NCI-H128 (cell line): Measurements from ENCODE around the gene HDGF.

ENCODE experiments used
- DNase-seq: peaks from one replicate; lab custom pipeline; 2025; ENCODE audit not compliant: unreplicated experiment; lab: John Stamatoyannopoulos, UW

HDGF gene

DNA sequence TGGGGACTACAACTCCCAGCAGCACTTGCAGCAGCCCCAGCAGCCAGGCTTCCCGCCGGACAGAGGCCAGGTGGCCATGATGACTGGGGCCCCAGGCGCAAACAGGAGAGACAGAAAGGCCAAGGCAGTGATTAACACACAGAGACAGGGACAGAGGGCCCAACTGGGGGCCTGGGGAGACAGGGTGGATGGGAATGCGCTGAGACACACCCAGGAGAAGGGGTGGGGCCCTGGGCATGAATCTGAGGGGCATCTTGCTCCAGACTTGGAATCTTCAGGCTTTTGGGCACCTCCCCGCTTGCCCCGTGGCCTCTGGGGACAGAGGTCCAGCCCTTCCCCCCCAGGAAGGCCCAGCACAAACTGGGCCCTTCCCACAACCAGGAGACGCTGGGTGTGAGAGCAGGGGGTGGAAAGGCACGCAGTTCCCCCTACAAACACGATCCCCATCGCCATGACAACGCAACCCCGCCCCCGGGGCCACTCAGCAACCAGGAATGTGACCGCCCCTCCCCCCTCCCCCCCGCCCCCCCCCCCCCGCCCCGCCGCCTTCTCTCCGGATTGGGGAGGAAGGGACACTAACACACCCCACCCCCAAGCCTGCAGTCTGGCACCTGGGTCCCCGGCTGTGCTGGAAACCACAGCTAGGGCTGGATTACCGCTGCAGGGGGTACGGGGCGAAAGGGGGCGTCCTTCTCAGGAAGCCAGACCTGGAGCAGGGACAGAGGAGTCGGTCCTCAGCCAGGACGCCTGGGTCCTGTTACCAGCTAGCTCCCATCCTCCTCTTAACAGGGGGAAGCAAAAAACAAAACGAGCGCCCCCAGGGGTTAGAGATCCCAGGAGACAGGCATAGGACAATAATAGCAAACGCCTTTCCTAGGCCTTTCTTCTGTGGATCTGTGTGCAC is 4.5 kb downstream of the HDGF start:
- peak; percentile 83 for DNase-seq

DNA sequence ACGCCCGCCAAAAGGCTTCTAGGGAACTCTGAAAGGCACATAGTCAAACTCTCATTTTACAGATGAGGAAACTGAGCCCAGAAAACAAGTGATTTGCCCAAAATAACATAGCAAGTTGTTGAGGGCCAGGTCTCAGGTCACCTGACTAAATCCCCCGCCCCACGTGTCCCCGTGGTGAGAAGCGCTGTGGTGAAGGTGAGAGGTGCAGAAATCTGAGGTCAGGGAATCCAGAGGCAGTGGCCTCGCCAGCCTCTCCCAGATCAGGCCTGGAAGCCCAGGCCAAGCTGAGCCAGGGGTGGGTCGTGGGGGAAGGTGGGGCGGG is 5.1 kb downstream of the HDGF start:
- no peak for DNase-seq

GRCh38 chr1:156745881-156746280 is 5.6 kb downstream of the HDGF start:
- no peak for DNase-seq

DNA sequence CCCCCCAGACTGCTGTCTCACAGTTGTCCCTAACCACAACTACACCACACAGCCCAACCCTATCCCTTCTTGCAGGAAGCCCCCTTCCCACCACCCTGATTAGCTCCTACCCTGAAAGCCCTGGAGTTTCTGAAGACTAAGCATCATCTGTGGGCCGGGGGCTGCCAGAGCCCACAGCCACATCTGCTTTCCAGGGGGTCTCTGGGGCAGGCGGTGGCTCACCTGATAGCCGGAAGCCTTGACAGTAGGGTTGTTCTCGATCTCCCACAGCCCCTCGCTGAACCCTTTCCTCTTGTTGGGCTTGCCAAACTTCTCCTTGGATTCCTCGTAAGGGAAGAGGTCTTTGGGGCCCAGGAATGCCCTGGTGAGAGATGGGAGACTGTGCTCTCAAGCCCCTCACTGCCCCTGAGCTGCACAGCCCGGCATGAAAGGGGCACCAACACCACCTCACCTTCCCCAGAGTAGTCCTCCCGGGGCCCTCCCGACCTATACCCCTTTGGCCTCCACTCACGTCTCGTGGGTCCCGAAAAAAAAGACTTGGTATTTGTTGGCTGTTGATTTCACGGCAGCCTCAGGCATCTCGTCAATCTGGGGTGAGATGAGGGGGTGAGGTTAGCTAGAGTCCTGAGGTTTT is 6.6 kb downstream of the HDGF start:
- DNase-seq: no peak

- DNase-seq: no peak
These were observed 7.1 kb downstream of the HDGF start for GRCh38 chr1:156744344-156744743.

DNA sequence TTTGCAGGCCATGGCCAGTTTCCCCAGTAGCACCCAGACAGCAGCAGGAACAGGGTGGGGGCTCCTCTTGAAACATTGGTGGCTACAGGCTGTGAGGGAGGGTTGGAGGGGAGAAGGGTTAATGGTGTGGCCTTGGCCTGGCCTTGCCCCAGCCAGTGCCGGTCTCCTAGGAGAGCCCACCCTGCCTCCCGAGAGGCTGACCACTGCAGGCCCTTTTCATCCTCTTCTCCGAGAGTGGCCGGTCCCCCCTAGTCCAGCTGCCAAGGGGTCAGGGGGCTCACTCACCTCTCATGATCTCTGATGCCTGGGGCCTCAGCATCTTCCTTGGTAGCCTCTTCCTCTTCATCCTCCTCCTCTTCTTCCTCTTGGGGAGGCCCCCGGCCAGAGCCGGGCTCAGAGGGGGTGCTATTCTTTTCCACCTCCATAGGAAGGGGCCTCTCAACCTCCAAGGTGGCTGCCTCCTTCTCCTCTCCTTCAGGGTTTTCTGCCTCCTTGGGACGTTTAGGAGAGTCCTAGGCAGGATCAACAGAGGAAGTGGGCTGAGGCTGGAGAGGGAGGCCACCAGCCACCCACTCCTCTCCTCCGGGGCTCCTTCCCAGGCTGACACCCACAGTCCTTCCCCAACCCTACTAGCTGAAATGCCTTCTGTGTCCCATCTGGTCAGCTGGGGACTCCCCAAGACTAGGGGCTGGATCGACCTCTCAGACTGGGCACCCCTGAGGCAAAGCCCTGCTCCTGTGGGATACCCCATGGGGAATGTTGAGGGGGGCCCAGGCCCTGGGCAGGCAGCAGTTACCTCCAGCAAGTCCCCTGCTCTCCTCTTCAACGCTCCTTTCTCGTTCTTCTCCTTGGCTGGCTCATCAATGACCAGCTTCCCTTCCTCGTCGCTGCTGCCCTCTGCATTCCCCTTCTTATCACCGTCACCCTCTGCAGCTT is 7.8 kb downstream of the HDGF start:
- no peak for DNase-seq

GRCh38 chr1:156742801-156743200 is 8.7 kb downstream of the HDGF start:
- DNase-seq: no peak

- DNase-seq: no peak
These were observed 9.5 kb downstream of the HDGF start for GRCh38 chr1:156742017-156742416.

- DNase-seq: no peak
These were observed 9.9 kb downstream of the HDGF start for GRCh38 chr1:156741481-156741983.

- peak; percentile 99 for DNase-seq
These were observed 10.6 kb downstream of the HDGF start, which contains the start of gene MRPL24 for GRCh38 chr1:156740741-156741480. Gene MRPL24, minus strand, starts transcription at chr1:156741088. Its CDS starts 2,384 bp downstream, at chr1:156738704.

DNA sequence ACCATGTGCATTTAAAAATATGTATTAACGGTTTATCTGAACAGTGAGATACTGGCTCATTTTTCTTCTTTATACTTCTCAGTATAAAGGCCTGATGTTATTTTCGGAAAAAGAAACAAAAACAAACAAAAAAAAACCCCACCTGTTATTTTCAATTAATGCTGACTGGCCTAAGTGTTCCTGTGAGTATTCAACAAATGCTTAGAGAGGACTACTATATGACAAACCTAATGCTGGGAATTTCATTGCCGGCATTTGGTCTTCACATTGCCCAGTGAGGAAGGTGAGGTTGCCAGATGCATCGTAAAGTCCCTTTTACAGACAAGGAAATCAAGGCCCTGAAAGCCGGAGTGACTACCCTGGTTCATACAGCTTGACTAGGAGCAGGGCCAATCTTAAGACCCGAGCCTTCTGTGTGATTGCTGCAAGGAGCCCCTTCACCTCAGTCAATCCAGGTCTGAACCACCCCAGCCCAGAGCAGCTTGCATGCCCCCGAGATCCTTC is 11.2 kb downstream of the HDGF start:
- DNase-seq: no peak

DNA sequence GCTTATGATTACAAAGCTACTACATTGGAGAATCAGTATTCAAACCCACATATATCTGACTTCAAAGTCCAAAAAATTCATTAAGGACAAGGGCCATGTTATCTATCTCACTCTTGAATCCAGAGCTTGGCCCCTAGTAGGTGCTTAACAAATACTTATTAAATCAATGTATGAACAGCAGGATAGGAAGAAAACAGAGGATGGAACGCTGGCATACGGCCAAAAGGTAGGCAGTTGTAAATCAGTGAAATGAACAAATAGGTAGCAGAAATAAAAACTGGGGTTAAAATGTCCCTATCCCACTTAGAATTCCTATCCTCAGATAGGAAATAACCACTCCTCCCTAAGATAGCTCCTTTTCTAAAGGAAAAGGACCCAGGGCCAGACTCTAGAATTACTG is 12.6 kb downstream of the HDGF start:
- DNase-seq: no peak

GRCh38 chr1:156738407-156738806 is 13.1 kb downstream of the HDGF start:
- no peak for DNase-seq

DNA sequence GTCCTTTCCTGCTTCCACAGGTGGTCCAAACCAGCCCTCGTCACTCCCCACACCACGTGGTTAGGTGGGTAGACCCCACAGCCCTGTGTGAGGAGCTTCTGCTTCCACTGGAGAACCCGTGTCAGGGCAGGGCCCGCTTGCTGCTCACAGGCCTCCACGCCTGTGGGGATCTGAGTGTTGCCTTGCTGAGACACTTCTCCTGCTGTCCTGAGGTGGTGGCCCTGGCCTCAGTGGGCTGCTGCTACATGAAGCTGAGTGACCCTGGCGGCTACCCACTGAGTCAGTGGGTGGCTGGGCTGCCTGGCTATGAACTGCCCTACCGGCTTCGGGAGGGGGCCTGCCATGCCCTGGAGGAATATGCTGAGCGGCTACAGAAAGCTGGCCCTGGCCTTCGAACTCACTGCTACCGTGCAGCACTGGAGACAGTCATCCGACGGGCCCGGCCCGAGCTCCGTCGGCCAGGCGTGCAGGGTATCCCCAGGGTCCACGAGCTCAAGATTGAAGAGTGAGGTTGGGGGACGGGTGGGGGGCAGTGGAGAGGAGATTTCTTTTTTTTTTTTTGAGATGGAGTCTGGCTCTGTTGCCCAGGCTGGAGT is 17.4 kb downstream of the HDGF start:
- DNase-seq: no peak

DNA sequence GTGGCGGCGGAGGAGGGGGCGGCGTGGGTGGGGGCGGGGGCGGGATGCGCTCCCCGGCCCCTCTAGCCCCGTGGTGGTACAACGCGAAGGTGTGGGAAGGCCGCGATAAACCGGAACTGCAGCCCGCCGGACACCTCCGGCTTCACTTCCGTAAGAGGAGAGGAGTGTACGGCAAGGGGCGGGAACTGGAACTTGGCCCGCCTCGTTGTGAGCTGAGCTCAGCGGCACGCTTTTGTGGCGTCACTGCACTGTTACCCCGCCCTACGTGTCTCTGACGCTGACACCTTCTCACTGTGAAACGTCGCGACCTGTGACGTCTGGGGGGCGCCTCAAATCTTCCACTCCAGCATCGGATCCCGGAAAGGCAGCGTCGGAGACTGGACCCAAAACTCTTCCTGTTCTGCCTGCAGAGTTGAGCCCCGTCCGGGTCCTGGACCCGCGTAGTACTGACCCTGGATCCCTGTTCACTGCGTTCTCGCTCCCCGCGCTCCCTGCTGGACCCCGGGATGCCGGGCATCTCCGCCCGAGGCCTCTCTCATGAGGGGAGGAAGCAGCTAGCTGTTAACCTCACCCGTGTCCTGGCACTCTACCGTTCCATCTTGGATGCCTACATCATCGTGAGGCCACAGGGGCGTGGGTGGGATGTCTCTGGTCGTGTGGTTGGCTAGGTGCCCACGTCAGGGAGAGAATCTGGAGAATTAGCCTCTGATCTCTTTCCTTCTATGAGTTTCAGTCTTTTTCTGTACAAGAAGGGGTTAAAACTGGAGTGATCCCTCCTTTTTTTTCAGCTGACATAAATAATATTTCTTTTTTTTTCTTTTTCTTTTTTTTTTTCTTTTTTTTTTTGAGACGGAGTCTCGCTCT is 22.6 kb downstream of the HDGF start, which contains the start of gene ISG20L2:
TSS of gene ISG20L2 (minus strand) at position 168 of the 864 bp plus-strand sequence. CDS start 1,114 bp downstream, outside the sequence.
- DNase-seq: peak; percentile 94

GRCh38 chr1:156727926-156728598 is 23.4 kb downstream of the HDGF start, which contains the start of gene METTL25B:
Gene METTL25B, plus strand, starts transcription at chr1:156728469. Its CDS starts 636 bp downstream, at chr1:156729105.
- DNase-seq: no peak

DNA sequence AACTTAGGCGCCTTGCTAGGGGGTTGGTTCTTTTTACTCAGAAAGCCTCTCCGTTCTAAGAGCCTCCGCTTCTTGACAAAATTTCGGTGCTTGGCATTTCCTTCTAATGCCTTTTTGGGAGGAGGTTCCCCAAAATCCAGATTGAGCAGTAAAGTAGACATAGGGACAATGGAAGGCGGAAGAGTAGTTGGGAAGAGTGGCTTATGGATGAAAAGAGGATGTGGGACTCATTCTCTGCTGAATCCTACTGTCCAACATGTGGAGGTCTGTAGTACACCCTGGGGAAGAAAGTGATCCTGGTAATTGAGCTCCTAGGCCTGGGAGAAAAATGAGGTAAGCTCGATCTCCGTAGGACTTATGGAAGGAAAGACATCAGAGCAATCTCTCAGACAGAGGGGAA is 24.0 kb downstream of the HDGF start:
- DNase-seq: no peak

DNA sequence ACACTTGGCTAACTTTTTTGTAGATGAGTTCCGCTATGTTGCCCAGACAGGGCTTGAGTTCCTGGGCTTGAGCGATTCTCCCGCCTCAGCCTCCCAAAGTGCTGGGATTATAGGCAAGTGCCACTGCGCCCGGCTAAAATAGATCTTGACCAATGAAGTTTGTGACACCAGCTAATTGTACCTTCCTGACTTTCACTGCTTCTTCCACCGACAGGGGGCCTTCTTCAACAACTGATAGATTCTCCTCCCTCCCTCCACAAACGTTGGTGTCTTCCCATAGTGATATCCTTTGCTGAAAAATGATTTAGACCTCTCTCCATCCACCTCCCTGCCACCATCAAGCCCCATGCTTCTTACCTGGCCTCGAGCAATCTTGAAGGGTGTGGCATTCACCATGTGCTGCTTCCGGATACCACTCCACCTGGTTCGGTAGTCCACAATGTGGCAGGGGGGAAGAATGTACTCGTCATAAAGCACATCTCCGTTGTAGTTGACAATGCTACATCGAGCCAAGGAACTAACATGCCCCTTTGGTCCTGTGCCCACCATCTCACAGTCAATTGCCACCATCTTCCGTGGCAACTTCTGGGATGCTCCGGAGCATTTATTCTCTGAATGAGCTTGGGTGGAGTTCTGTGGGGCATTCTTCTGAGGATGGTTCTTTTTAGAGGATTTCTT is 24.8 kb downstream of the HDGF start:
- no peak for DNase-seq
